ENCODE data around the gene ACKR3.
A peak's percentile ranks its signal among the peaks of the same experiment; 100 is the strongest.

DNA sequence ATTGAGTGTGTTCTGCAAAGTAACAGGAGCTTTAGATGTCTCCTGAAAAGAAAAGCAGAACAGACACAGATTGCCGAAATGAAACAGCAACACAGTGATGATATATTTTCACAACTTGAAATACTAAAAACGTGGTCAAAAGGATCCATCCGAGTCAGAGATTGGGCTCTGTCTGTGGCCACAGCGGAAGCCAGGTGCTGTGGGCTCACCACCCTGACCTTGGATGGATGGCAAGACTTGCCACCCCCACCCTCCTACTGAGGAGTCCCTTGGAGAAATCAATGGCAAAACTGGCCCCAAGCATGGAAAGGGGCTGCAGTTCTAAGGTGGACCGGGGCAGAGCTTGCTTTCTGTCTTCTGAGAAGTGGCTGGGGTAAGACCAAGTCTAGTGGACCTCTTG is 31.4 kb upstream of the ACKR3 start:
- TF ChIP-seq FOS (IDR thresholded peaks at IDR 0.05; ENCODE audit: borderline replicate concordance, extremely low read depth, insufficient read length) = no peak
- no peak for TF ChIP-seq EZH2 (IDR thresholded peaks at IDR 0.05; ENCODE audit: borderline replicate concordance, control insufficient read depth, low read depth, low read length)
- no peak for TF ChIP-seq RAD21 (IDR thresholded peaks at IDR 0.05; ENCODE audit: insufficient read depth, low read depth, low read length)
- TF ChIP-seq NFYA (IDR thresholded peaks at IDR 0.05; ENCODE audit: borderline replicate concordance, low read depth, low read length) = no peak
- TF ChIP-seq, protein P1, sequence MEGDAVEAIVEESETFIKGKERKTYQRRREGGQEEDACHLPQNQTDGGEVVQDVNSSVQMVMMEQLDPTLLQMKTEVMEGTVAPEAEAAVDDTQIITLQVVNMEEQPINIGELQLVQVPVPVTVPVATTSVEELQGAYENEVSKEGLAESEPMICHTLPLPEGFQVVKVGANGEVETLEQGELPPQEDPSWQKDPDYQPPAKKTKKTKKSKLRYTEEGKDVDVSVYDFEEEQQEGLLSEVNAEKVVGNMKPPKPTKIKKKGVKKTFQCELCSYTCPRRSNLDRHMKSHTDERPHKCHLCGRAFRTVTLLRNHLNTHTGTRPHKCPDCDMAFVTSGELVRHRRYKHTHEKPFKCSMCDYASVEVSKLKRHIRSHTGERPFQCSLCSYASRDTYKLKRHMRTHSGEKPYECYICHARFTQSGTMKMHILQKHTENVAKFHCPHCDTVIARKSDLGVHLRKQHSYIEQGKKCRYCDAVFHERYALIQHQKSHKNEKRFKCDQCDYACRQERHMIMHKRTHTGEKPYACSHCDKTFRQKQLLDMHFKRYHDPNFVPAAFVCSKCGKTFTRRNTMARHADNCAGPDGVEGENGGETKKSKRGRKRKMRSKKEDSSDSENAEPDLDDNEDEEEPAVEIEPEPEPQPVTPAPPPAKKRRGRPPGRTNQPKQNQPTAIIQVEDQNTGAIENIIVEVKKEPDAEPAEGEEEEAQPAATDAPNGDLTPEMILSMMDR (IDR thresholded peaks at IDR 0.05 in 2 of 3, conservative IDR thresholded peaks at IDR 0.05 in 1 of 3; ENCODE audit: control insufficient read depth in 2 of 3, extremely low read depth in 1 of 3, insufficient read depth in 1 of 3, low read depth in 3 of 3, low read length in 3 of 3) = no peak
- TF ChIP-seq EGR1 (IDR thresholded peaks at IDR 0.05; ENCODE audit: borderline replicate concordance in 1 of 2, low read depth in 2 of 2, low read length in 2 of 2) = no peak
- no peak for TF ChIP-seq ZSCAN29 (IDR thresholded peaks at IDR 0.05)
- TF ChIP-seq, protein P2, sequence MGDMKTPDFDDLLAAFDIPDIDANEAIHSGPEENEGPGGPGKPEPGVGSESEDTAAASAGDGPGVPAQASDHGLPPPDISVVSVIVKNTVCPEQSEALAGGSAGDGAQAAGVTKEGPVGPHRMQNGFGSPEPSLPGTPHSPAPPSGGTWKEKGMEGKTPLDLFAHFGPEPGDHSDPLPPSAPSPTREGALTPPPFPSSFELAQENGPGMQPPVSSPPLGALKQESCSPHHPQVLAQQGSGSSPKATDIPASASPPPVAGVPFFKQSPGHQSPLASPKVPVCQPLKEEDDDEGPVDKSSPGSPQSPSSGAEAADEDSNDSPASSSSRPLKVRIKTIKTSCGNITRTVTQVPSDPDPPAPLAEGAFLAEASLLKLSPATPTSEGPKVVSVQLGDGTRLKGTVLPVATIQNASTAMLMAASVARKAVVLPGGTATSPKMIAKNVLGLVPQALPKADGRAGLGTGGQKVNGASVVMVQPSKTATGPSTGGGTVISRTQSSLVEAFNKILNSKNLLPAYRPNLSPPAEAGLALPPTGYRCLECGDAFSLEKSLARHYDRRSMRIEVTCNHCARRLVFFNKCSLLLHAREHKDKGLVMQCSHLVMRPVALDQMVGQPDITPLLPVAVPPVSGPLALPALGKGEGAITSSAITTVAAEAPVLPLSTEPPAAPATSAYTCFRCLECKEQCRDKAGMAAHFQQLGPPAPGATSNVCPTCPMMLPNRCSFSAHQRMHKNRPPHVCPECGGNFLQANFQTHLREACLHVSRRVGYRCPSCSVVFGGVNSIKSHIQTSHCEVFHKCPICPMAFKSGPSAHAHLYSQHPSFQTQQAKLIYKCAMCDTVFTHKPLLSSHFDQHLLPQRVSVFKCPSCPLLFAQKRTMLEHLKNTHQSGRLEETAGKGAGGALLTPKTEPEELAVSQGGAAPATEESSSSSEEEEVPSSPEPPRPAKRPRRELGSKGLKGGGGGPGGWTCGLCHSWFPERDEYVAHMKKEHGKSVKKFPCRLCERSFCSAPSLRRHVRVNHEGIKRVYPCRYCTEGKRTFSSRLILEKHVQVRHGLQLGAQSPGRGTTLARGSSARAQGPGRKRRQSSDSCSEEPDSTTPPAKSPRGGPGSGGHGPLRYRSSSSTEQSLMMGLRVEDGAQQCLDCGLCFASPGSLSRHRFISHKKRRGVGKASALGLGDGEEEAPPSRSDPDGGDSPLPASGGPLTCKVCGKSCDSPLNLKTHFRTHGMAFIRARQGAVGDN (IDR thresholded peaks at IDR 0.05) = peak; percentile 65
- TF ChIP-seq CHD4 (IDR thresholded peaks at IDR 0.05) = no peak
- TF ChIP-seq, protein P3, sequence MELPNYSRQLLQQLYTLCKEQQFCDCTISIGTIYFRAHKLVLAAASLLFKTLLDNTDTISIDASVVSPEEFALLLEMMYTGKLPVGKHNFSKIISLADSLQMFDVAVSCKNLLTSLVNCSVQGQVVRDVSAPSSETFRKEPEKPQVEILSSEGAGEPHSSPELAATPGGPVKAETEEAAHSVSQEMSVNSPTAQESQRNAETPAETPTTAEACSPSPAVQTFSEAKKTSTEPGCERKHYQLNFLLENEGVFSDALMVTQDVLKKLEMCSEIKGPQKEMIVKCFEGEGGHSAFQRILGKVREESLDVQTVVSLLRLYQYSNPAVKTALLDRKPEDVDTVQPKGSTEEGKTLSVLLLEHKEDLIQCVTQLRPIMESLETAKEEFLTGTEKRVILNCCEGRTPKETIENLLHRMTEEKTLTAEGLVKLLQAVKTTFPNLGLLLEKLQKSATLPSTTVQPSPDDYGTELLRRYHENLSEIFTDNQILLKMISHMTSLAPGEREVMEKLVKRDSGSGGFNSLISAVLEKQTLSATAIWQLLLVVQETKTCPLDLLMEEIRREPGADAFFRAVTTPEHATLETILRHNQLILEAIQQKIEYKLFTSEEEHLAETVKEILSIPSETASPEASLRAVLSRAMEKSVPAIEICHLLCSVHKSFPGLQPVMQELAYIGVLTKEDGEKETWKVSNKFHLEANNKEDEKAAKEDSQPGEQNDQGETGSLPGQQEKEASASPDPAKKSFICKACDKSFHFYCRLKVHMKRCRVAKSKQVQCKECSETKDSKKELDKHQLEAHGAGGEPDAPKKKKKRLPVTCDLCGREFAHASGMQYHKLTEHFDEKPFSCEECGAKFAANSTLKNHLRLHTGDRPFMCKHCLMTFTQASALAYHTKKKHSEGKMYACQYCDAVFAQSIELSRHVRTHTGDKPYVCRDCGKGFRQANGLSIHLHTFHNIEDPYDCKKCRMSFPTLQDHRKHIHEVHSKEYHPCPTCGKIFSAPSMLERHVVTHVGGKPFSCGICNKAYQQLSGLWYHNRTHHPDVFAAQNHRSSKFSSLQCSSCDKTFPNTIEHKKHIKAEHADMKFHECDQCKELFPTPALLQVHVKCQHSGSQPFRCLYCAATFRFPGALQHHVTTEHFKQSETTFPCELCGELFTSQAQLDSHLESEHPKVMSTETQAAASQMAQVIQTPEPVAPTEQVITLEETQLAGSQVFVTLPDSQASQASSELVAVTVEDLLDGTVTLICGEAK (IDR thresholded peaks at IDR 0.05; ENCODE audit: borderline replicate concordance) = no peak
- TF ChIP-seq SUZ12 (IDR thresholded peaks at IDR 0.05; ENCODE audit: unreplicated experiment) = no peak
